Esophagus muscularis mucosa (tissue), 4 donors: ENCODE results near the gene CST11. TPM values are rescaled to one million over a fixed set of nuclear protein-coding genes. Genes with fewer than 3 reads are reported as not detected.

Source experiments
- DNase-seq: peaks from one replicate; pipeline ENCODE4 v3.0.0-alpha.2; 2017; ENCODE audit errors: extremely low spot score
- H3K27ac ChIP-seq, 4 donors: fragments of 200-600 bp; sonication (generic); replicated peaks in 1 of 4; 1 replicate in 3 of 4; 2 replicates in 1 of 4; pipeline ENCODE4 v1.5.1; 2016 to 2019; ENCODE audit warnings: mild to moderate bottlenecking in 1 of 4
- H3K27me3 ChIP-seq, 4 donors: fragments of 200-600 bp; sonication (generic); one replicate each; pipeline versions ENCODE4 v1.5.1 to v1.6.0; 2016 to 2019
- H3K36me3 ChIP-seq, 4 donors: fragments of 200-600 bp; sonication (generic); one replicate each; pipeline ENCODE4 v1.5.1; 2016 to 2019
- H3K4me1 ChIP-seq, 4 donors: fragments of 200-600 bp; sonication (generic); one replicate each; pipeline ENCODE4 v1.5.1; 2016 to 2019
- H3K4me3 ChIP-seq, 4 donors: fragments of 200-600 bp; sonication (generic); 1 replicate in 2 of 4; 2 replicates in 2 of 4; pipeline ENCODE4 v1.5.1; 2016 to 2019; ENCODE audit warnings: mild to moderate bottlenecking in 4 of 4, moderate library complexity in 1 of 4
- H3K9me3 ChIP-seq, 4 donors: fragments of 200-600 bp; sonication (generic); 1 replicate in 3 of 4; 2 replicates in 1 of 4; pipeline ENCODE4 v1.5.1; 2016 to 2019
- EP300 ChIP-seq: sonication (generic); formaldehyde crosslinking; IDR thresholded peaks from one replicate; pipeline ENCODE4 v1.6.1; 2017; ENCODE audit warnings: antibody characterized with exemption
- POLR2A ChIP-seq: fragments of 450-650 bp; IDR thresholded peaks from one replicate; pipeline ENCODE4 v1.6.1; 2017; ENCODE audit warnings: antibody characterized with exemption, moderate library complexity, mild to moderate bottlenecking, low read depth
- POLR2AphosphoS5 ChIP-seq, 2 donors: sonication (generic); formaldehyde crosslinking; IDR thresholded peaks; one replicate each; pipeline ENCODE4 v1.6.1; 2017; ENCODE audit warnings: antibody characterized with exemption in 2 of 2
- WGBS: methylation state at CpG from one replicate; pipeline ENCODE4 v1.1.5; 2018; 5-methylcytosine and 5-hydroxymethylcytosine counted together
- intact Hi-C: fragments of 100-400 bp; cut with DNase I; formaldehyde crosslinking; loops from one replicate; pipeline ENCODE4 v1.15.1; 2023
- total RNA-seq, 4 donors: library from RNA; depleted of rRNA; stranded (reverse); fragments of >200 nt; gene quantifications; one replicate each; pipeline versions ENCODE4 v1.1.0 to v1.2.1, GENCODE V29; 2016
- TF ChIP-seq, protein P1 (sequence below), 3 experiments: fragments of 200-600 bp in 2 of 3; fragments of 450-650 bp in 1 of 3; sonication (generic) in 2 of 3; IDR thresholded peaks; one replicate each; pipeline ENCODE4 v1.5.1; 2017 to 2019; ENCODE audit warnings: antibody characterized with exemption in 3 of 3, mild to moderate bottlenecking in 2 of 3, moderate library complexity in 1 of 3

The CST11 gene
- total RNA-seq, 4 donors from 2014 or later = not detected

DNA sequence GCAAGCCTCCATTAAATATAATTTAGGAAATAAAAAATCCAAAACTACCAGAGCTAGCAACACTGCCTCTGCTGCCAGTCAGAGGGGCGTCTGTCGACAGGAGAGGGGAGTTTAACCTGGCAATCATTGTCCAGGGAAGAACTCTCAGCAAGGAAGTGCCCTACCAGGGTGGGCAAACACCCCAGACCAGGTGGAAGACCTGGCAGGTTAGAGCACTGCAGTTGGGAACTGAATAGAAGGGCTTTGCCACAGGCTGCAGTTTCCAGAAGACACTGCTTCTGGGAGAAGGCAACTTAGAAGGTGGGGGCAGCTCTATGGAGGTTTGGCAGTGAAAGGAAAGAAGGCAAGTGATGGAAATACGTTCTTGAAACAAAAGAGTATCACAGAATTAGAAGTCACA is 42.9 kb downstream of the CST11 start:
- DNase-seq = peak; percentile 57
- no peaks in the 10 kb centered on the region for H3K36me3 ChIP-seq
- no peak overlapping the region for H3K4me3 ChIP-seq
- TF ChIP-seq EP300 = no peak
- no peak for TF ChIP-seq POLR2AphosphoS5 (IDR thresholded peaks at IDR 0.05)
- no peak for TF ChIP-seq POLR2A
- TF ChIP-seq, protein P1, sequence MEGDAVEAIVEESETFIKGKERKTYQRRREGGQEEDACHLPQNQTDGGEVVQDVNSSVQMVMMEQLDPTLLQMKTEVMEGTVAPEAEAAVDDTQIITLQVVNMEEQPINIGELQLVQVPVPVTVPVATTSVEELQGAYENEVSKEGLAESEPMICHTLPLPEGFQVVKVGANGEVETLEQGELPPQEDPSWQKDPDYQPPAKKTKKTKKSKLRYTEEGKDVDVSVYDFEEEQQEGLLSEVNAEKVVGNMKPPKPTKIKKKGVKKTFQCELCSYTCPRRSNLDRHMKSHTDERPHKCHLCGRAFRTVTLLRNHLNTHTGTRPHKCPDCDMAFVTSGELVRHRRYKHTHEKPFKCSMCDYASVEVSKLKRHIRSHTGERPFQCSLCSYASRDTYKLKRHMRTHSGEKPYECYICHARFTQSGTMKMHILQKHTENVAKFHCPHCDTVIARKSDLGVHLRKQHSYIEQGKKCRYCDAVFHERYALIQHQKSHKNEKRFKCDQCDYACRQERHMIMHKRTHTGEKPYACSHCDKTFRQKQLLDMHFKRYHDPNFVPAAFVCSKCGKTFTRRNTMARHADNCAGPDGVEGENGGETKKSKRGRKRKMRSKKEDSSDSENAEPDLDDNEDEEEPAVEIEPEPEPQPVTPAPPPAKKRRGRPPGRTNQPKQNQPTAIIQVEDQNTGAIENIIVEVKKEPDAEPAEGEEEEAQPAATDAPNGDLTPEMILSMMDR (IDR thresholded peaks at IDR 0.05) = no peak
- no peaks in the 10 kb centered on the region for H3K9me3 ChIP-seq
- no peaks in the 10 kb centered on the region for H3K27me3 ChIP-seq
- no peak overlapping the region for H3K27ac ChIP-seq
- intact Hi-C loops = no loop called here
- 85% methylated on average over 3 of the region's 3 CpGs for WGBS
- H3K4me1 ChIP-seq = peaks cover 23 to 55% (median 31%) of the 10 kb centered on the region in 4 donors

DNA sequence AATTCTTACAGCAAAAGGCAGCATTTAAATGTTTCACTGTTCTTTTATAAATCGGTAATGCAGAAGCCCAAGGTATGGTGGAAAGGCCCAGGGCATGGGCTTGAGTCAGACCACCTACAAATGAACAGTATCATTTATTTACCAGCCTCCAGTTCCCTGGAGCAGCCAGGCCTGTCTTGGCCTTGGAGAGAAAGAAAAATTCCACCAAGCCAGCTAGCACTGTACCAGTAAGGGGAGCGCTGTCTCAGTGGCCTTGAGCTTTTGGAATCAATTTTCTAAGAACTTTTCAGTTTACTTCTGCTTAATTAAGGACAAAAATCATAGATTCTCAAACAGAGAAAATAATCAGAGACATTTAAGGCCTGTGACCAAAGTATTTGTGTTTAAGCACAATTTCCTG is 43.7 kb downstream of the CST11 start:
- whole genome bisulfite sequencing = 98% methylated on average over 2 of the region's 2 CpGs
- peaks cover 23 to 60% (median 39%) of the 10 kb centered on the region in 4 donors for H3K4me1 ChIP-seq
- H3K9me3 ChIP-seq = no peaks in the 10 kb centered on the region
- intact Hi-C loops = no loop called here
- no peak for TF ChIP-seq POLR2A
- no peak for DNase-seq
- H3K36me3 ChIP-seq = no peaks in the 10 kb centered on the region
- H3K4me3 ChIP-seq = no peak overlapping the region
- no peak overlapping the region for H3K27ac ChIP-seq
- H3K27me3 ChIP-seq = no peaks in the 10 kb centered on the region

DNA sequence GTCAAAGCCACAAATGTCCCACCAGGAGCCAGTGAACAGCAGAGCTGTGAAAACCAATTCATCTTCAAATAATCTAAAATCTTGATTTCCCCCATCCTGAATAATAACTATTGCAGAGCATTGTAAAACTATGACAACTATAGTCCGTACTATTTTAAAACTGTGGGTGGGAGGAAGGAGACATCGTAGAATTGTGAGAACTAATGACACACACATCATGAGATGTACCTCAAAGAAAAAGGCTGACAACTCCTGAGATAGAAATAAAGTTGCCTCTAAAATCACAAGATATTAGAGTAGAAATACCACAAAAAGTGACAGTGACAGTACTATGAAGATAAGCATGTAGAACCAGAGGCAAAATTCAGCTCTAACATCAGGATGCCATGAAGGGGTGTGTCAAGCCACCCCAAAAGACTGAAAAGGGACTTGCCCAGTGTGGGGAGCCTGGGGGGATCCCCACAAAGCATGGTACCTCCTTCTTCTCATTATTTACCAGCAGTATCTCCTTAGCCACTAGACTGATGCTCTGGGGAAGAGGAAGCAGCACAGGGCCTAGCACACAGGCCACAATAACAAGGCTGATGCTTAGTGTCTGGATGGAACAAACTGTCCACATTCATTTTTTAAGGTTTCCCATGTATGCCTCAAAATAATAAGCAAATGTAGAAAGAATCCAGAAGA is 44.8 kb downstream of the CST11 start:
- no peaks in the 10 kb centered on the region for H3K36me3 ChIP-seq
- no peaks in the 10 kb centered on the region for H3K27me3 ChIP-seq
- H3K4me1 ChIP-seq = peaks cover 23 to 67% (median 45%) of the 10 kb centered on the region in 4 donors
- DNase-seq = peak; percentile 50
- no peaks in the 10 kb centered on the region for H3K9me3 ChIP-seq
- intact Hi-C loops = no loop called here
- TF ChIP-seq, protein P1 (IDR thresholded peaks at IDR 0.05) = no peak
- no peak for TF ChIP-seq POLR2AphosphoS5 (IDR thresholded peaks at IDR 0.05)
- no peak for TF ChIP-seq EP300
- no peak for TF ChIP-seq POLR2A
- no peak overlapping the region for H3K4me3 ChIP-seq
- H3K27ac ChIP-seq = no peak overlapping the region
- 85% methylated on average over 2 of the region's 2 CpGs for WGBS

DNA sequence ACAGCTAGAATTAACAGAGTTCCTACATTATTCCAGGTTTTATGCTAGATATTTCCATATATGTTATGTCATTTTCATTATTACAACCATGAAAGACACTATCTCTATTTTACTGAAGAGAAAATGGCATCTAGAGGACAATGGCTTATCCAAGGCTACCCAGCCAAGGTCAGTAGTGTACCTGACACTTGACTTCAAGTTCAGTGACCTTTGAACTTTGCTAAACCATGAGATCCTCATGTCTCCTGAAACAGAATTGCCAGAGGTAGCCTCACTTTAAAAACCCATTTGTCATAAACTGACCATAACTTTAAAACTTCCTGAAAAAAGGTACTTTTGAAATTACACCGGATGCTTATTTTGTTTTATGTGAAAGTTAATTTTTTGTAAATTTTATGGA is 45.8 kb downstream of the CST11 start:
- intact Hi-C loops = no loop called here
- Histone ChIP-seq H3K36me3 (no peaks in the 10 kb centered on the region), H3K4me1 (peaks cover 17 to 57% (median 39%) of the 10 kb centered on the region in 4 donors), H3K27ac (no peak overlapping the region), H3K9me3 (no peaks in the 10 kb centered on the region), H3K27me3 (no peaks in the 10 kb centered on the region), H3K4me3 (no peak overlapping the region)
- no peak for DNase-seq
- TF ChIP-seq POLR2AphosphoS5 (IDR thresholded peaks at IDR 0.05) = no peak
- TF ChIP-seq POLR2A = no peak
- TF ChIP-seq, protein P1 (IDR thresholded peaks at IDR 0.05) = no peak
- TF ChIP-seq EP300 = no peak
- WGBS = 90% methylated on average over 1 of the region's 1 CpG

- Histone ChIP-seq H3K4me1 (peaks cover 9 to 31% (median 26%) of the 10 kb centered on the region in 4 donors), H3K27ac (no peak overlapping the region), H3K9me3 (no peaks in the 10 kb centered on the region), H3K27me3 (no peaks in the 10 kb centered on the region), H3K4me3 (no peak overlapping the region), H3K36me3 (peaks cover 0 to 22% (median 2%) of the 10 kb centered on the region in 4 donors)
- TF ChIP-seq, protein P1 (IDR thresholded peaks at IDR 0.05) = no peak
- TF ChIP-seq EP300 (no peak), POLR2AphosphoS5 (IDR thresholded peaks at IDR 0.05) (no peak), POLR2A (no peak)
- 62% methylated on average over 3 of the region's 3 CpGs for WGBS
- intact Hi-C loops = no loop called here
- DNase-seq = no peak
Measured at GRCh38 chr20:23404196-23404595, 48.5 kb downstream of the CST11 start.
